Tibial nerve (tissue), 3 donors: ENCODE results near the gene PTPRU.

Experiments used
- CTCF ChIP-seq, 5 experiments: fragments of 200-600 bp in 3 of 5; fragments of 450-650 bp in 2 of 5; sonication (generic) in 3 of 5; IDR thresholded peaks; one replicate each; pipeline ENCODE4 v1.5.1; 2016 to 2019; ENCODE audit warnings: antibody characterized with exemption in 5 of 5, mild to moderate bottlenecking in 3 of 5, moderate library complexity in 2 of 5
- POLR2A ChIP-seq, 2 donors: fragments of 450-650 bp; IDR thresholded peaks; one replicate each; pipeline ENCODE4 v1.6.1; 2017; ENCODE audit warnings: antibody characterized with exemption in 2 of 2, mild to moderate bottlenecking in 2 of 2, moderate library complexity in 2 of 2

- TF ChIP-seq POLR2A (IDR thresholded peaks at IDR 0.05): no peak
- TF ChIP-seq CTCF (IDR thresholded peaks at IDR 0.05): no peak
Measured at GRCh38 chr1:29256979-29257804, 20.9 kb downstream of the PTPRU start.
